SK-N-SH (cell line): ENCODE measurements around the gene TIAM2. TPM values are rescaled to one million over a fixed set of nuclear protein-coding genes. Genes with fewer than 3 reads are reported as not detected.

Experiments used
- CHD2 ChIP-seq: fragments of 150-350 bp; IDR thresholded peaks from 2 replicates; pipeline ENCODE4 v1.6.1; 2018; ENCODE audit warnings: low read length; ENCODE audit not compliant: partially characterized antibody
- ELF1 ChIP-seq: IDR thresholded peaks from 2 replicates; pipeline ENCODE4 v1.4.0; 2012
- EP300 ChIP-seq, 2 experiments: IDR thresholded peaks; 2 replicates each; pipeline versions ENCODE4 v1.4.0 to v1.6.1; 2012; ENCODE audit warnings: borderline replicate concordance in 1 of 2, low read depth in 1 of 2, low read length in 1 of 2
- EZH2phosphoT487 ChIP-seq: fragments of 200-600 bp; sonication (generic); IDR thresholded peaks from 2 replicates; pipeline ENCODE4 v1.6.1; 2017; ENCODE audit warnings: low read depth, mixed run types, mild to moderate bottlenecking, antibody characterized with exemption, moderate library complexity, borderline replicate concordance
- FOXJ3 ChIP-seq: sonication (generic); formaldehyde crosslinking; IDR thresholded peaks from 2 replicates; pipeline ENCODE4 v1.5.1; 2020; ENCODE audit warnings: mild to moderate bottlenecking, missing genetic modification reagents
- JUND ChIP-seq: IDR thresholded peaks from 2 replicates; pipeline ENCODE4 v1.4.0; 2012
- RAD21 ChIP-seq: IDR thresholded peaks from 2 replicates; pipeline ENCODE4 v1.6.1; 2012; ENCODE audit warnings: mild to moderate bottlenecking, low read length
- RCOR1 ChIP-seq: fragments of 150-350 bp; IDR thresholded peaks from 2 replicates; pipeline ENCODE4 v1.6.1; 2017; ENCODE audit warnings: antibody characterized with exemption, low read length
- RFX5 ChIP-seq: IDR thresholded peaks from 2 replicates; pipeline ENCODE4 v1.6.1; 2012; ENCODE audit warnings: mild to moderate bottlenecking, improper control_type of control experiment, low read length
- SIN3A ChIP-seq: IDR thresholded peaks from 2 replicates; pipeline ENCODE4 v1.6.1; 2012; ENCODE audit warnings: low read depth, mild to moderate bottlenecking, low read length, moderate library complexity, borderline replicate concordance
- TCF12 ChIP-seq: IDR thresholded peaks from 2 replicates; pipeline ENCODE4 v1.4.0; 2012
- TEAD4 ChIP-seq: IDR thresholded peaks from 2 replicates; pipeline ENCODE4 v1.4.0; 2012; ENCODE audit warnings: mild to moderate bottlenecking, borderline replicate concordance; ENCODE audit not compliant: insufficient read depth
- polyA plus RNA-seq, 3 experiments: library from polyadenylated mRNA; depleted of rRNA; stranded (reverse); fragments of >200 nt; gene quantifications; 2 replicates each; pipeline ENCODE4 v1.2.3, GENCODE V29; 2012
- TF ChIP-seq, protein P1 (sequence below): IDR thresholded peaks from 2 replicates; pipeline ENCODE4 v1.4.0; 2012; ENCODE audit warnings: low read depth, borderline replicate concordance
- TF ChIP-seq, protein P2 (sequence below): IDR thresholded peaks from 2 replicates; pipeline ENCODE4; 2012
- TF ChIP-seq, protein P3 (sequence below): fragments of 150-350 bp; IDR thresholded peaks from 2 replicates; pipeline ENCODE4 v1.6.1; 2016; ENCODE audit warnings: mild to moderate bottlenecking, low read depth, low read length
- TF ChIP-seq, protein P4 (sequence below): fragments of 150-350 bp; IDR thresholded peaks from 2 replicates; pipeline ENCODE4 v1.6.1; 2017; ENCODE audit warnings: antibody characterized with exemption, low read length, low read depth, borderline replicate concordance
- TF ChIP-seq, protein P5 (sequence below): IDR thresholded peaks from 2 replicates; pipeline ENCODE4 v1.6.1; 2012; ENCODE audit warnings: mild to moderate bottlenecking, low read depth, low read length, moderate library complexity
- TF ChIP-seq, protein P6 (sequence below): IDR thresholded peaks from 2 replicates; pipeline ENCODE4 v1.4.0; 2012; ENCODE audit warnings: low read depth

The TIAM2 gene
- polyA plus RNA-seq, 1 of the 3 experiments (the other 2 are of a cell fraction), result 13.6 TPM

DNA sequence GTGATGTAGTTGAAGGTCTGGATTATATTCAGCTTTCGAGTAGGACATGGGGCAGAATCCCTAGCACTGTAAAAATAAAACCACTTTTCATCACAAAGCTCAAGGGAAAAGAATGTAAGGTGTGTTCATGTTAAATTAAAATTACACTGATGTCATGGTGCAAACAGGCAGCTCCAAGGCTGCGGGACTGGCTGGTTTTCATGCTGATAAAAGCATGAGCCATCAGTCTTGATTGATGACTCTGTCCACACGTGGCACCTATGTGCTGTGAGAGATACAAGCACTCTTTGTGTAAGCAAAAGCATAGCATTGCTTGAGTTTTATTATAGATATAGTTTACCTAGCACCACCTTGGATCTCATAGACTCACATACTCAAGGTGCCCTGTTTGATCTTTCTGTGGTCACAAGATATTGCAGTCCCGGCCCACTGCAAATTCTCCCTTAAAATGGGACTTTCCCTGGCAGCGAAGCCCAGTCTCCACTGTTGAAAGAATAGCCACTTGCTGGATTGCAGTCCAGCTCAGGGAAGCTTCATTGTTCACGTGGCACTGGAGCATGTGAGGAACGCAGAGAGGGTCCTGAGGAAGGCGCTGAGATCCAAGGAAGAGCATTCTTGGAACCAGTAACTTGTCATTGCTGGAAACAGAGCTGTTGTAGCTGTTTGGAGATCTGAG, 90.6 kb downstream of the TIAM2 start (continued):
- TF ChIP-seq EP300 (IDR thresholded peaks at IDR 0.05; ENCODE audit: borderline replicate concordance in 1 of 2, low read depth in 1 of 2, low read length in 1 of 2), result peak in 1 of 2 experiments; percentile 40; a peak in 1 of 4 replicates
- TF ChIP-seq, protein P1, sequence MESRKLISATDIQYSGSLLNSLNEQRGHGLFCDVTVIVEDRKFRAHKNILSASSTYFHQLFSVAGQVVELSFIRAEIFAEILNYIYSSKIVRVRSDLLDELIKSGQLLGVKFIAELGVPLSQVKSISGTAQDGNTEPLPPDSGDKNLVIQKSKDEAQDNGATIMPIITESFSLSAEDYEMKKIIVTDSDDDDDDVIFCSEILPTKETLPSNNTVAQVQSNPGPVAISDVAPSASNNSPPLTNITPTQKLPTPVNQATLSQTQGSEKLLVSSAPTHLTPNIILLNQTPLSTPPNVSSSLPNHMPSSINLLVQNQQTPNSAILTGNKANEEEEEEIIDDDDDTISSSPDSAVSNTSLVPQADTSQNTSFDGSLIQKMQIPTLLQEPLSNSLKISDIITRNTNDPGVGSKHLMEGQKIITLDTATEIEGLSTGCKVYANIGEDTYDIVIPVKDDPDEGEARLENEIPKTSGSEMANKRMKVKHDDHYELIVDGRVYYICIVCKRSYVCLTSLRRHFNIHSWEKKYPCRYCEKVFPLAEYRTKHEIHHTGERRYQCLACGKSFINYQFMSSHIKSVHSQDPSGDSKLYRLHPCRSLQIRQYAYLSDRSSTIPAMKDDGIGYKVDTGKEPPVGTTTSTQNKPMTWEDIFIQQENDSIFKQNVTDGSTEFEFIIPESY, result no peak
- TF ChIP-seq RFX5, result no peak
- TF ChIP-seq SIN3A, result no peak
- TF ChIP-seq TCF12, result peak; percentile 54; the same call in 1 of the 2 replicates
- TF ChIP-seq, protein P2, sequence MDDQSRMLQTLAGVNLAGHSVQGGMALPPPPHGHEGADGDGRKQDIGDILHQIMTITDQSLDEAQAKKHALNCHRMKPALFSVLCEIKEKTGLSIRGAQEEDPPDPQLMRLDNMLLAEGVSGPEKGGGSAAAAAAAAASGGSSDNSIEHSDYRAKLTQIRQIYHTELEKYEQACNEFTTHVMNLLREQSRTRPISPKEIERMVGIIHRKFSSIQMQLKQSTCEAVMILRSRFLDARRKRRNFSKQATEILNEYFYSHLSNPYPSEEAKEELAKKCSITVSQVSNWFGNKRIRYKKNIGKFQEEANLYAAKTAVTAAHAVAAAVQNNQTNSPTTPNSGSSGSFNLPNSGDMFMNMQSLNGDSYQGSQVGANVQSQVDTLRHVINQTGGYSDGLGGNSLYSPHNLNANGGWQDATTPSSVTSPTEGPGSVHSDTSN, result peak; percentile 92
- TF ChIP-seq, protein P3, sequence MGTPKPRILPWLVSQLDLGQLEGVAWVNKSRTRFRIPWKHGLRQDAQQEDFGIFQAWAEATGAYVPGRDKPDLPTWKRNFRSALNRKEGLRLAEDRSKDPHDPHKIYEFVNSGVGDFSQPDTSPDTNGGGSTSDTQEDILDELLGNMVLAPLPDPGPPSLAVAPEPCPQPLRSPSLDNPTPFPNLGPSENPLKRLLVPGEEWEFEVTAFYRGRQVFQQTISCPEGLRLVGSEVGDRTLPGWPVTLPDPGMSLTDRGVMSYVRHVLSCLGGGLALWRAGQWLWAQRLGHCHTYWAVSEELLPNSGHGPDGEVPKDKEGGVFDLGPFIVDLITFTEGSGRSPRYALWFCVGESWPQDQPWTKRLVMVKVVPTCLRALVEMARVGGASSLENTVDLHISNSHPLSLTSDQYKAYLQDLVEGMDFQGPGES, result no peak
- no peak for TF ChIP-seq CHD2
- no peak for TF ChIP-seq TEAD4
- TF ChIP-seq, protein P4, sequence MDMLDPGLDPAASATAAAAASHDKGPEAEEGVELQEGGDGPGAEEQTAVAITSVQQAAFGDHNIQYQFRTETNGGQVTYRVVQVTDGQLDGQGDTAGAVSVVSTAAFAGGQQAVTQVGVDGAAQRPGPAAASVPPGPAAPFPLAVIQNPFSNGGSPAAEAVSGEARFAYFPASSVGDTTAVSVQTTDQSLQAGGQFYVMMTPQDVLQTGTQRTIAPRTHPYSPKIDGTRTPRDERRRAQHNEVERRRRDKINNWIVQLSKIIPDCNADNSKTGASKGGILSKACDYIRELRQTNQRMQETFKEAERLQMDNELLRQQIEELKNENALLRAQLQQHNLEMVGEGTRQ, result no peak
- TF ChIP-seq FOXJ3 (CRISPR knock-in tag), result no peak
- TF ChIP-seq, protein P5, sequence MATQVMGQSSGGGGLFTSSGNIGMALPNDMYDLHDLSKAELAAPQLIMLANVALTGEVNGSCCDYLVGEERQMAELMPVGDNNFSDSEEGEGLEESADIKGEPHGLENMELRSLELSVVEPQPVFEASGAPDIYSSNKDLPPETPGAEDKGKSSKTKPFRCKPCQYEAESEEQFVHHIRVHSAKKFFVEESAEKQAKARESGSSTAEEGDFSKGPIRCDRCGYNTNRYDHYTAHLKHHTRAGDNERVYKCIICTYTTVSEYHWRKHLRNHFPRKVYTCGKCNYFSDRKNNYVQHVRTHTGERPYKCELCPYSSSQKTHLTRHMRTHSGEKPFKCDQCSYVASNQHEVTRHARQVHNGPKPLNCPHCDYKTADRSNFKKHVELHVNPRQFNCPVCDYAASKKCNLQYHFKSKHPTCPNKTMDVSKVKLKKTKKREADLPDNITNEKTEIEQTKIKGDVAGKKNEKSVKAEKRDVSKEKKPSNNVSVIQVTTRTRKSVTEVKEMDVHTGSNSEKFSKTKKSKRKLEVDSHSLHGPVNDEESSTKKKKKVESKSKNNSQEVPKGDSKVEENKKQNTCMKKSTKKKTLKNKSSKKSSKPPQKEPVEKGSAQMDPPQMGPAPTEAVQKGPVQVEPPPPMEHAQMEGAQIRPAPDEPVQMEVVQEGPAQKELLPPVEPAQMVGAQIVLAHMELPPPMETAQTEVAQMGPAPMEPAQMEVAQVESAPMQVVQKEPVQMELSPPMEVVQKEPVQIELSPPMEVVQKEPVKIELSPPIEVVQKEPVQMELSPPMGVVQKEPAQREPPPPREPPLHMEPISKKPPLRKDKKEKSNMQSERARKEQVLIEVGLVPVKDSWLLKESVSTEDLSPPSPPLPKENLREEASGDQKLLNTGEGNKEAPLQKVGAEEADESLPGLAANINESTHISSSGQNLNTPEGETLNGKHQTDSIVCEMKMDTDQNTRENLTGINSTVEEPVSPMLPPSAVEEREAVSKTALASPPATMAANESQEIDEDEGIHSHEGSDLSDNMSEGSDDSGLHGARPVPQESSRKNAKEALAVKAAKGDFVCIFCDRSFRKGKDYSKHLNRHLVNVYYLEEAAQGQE, result no peak
- TF ChIP-seq RCOR1, result no peak
- TF ChIP-seq, protein P6, sequence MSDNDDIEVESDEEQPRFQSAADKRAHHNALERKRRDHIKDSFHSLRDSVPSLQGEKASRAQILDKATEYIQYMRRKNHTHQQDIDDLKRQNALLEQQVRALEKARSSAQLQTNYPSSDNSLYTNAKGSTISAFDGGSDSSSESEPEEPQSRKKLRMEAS, result 0 out of 2 replicates have a peak, but pooled peaks have one; percentile 29
- no peak for TF ChIP-seq ELF1
- TF ChIP-seq EZH2phosphoT487, result no peak
- peak; percentile 22; the same call in 1 of the 2 replicates for TF ChIP-seq JUND
- no peak for TF ChIP-seq RAD21
